Measurements from ENCODE around the gene ALDH1A2.

Gene ALDH1A2

GRCh38 chr15:58070801-58071418 is 5.4 kb upstream of the ALDH1A2 start:
- H3K27ac ChIP-seq, result no peak overlapping the region
- no peak overlapping the region for H3K4me3 ChIP-seq

GRCh38 chr15:58069008-58069407 is 3.5 kb upstream of the ALDH1A2 start:
- H3K27ac ChIP-seq, result no peak overlapping the region
- H3K4me3 ChIP-seq, result no peak overlapping the region

GRCh38 chr15:58066042-58066867 is 744 bp upstream of the ALDH1A2 start:
- peak overlapping the region in 3 of 21 experiments; percentile 1 to 56 (median 29) for H3K27ac ChIP-seq

GRCh38 chr15:58064980-58065444 is 499 bp downstream of the ALDH1A2 start:
- peak overlapping the region in 3 of 21 experiments; percentile 8 to 56 (median 10) for H3K27ac ChIP-seq
- peak overlapping the region in 3 of 7 experiments; percentile 31 to 43 (median 38) for H3K4me3 ChIP-seq

More at GRCh38 chr15:58066042-58066867, 744 bp upstream of the ALDH1A2 start:
- H3K4me3 ChIP-seq, result peak overlapping the region; percentile 17 to 43 (median 26)

- H3K27ac ChIP-seq, result no peak overlapping the region
- peak overlapping the region in 1 of 7 experiments; percentile 43 for H3K4me3 ChIP-seq
Measured at GRCh38 chr15:58064082-58064979, 1.2 kb downstream of the ALDH1A2 start.

- H3K4me3 ChIP-seq, result no peak overlapping the region
- no peak overlapping the region for H3K27ac ChIP-seq
Measured at GRCh38 chr15:58063614-58064013, 1.9 kb downstream of the ALDH1A2 start.

- H3K27ac ChIP-seq, result no peak overlapping the region
Measured at GRCh38 chr15:58062983-58063382, 2.5 kb downstream of the ALDH1A2 start.

GRCh38 chr15:58062175-58062574 is 3.3 kb downstream of the ALDH1A2 start:
- H3K4me3 ChIP-seq, result no peak overlapping the region
- no peak overlapping the region for H3K27ac ChIP-seq

More at GRCh38 chr15:58062983-58063382, 2.5 kb downstream of the ALDH1A2 start:
- H3K4me3 ChIP-seq, result no peak overlapping the region

GRCh38 chr15:58060575-58060974 is 4.9 kb downstream of the ALDH1A2 start:
- H3K27ac ChIP-seq, result no peak overlapping the region
- H3K4me3 ChIP-seq, result no peak overlapping the region

GRCh38 chr15:58058729-58059128 is 6.8 kb downstream of the ALDH1A2 start:
- no peak overlapping the region for H3K27ac ChIP-seq

GRCh38 chr15:58058073-58058472 is 7.4 kb downstream of the ALDH1A2 start:
- no peak overlapping the region for H3K27ac ChIP-seq

More at GRCh38 chr15:58058729-58059128, 6.8 kb downstream of the ALDH1A2 start:
- no peak overlapping the region for H3K4me3 ChIP-seq

GRCh38 chr15:58057559-58057958 is 8.0 kb downstream of the ALDH1A2 start:
- Histone ChIP-seq H3K4me3 (no peak overlapping the region), H3K27ac (no peak overlapping the region)

More at GRCh38 chr15:58058073-58058472, 7.4 kb downstream of the ALDH1A2 start:
- no peak overlapping the region for H3K4me3 ChIP-seq

- H3K4me3 ChIP-seq, result no peak overlapping the region
- no peak overlapping the region for H3K27ac ChIP-seq
Measured at GRCh38 chr15:58056015-58056414, 9.5 kb downstream of the ALDH1A2 start.

GRCh38 chr15:58053315-58054153 is 12.0 kb downstream of the ALDH1A2 start:
- Histone ChIP-seq H3K27ac (no peak overlapping the region), H3K4me3 (no peak overlapping the region)

- no peak overlapping the region for H3K27ac ChIP-seq
- H3K4me3 ChIP-seq, result no peak overlapping the region
Measured at GRCh38 chr15:58052334-58052733, 13.2 kb downstream of the ALDH1A2 start.

- Histone ChIP-seq H3K27ac (no peak overlapping the region), H3K4me3 (no peak overlapping the region)
Measured at GRCh38 chr15:58049520-58050227, 15.8 kb downstream of the ALDH1A2 start.

GRCh38 chr15:58048261-58048660 is 17.2 kb downstream of the ALDH1A2 start:
- no peak overlapping the region for H3K27ac ChIP-seq
- no peak overlapping the region for H3K4me3 ChIP-seq

GRCh38 chr15:58047149-58047548 is 18.4 kb downstream of the ALDH1A2 start:
- H3K4me3 ChIP-seq, result no peak overlapping the region
- H3K27ac ChIP-seq, result no peak overlapping the region
